Tongue (tissue), 2 donors: ENCODE measurements around the gene GPR176. TPM values are rescaled to one million over a fixed set of nuclear protein-coding genes. Genes with fewer than 3 reads are reported as not detected.

Experiments used
- DNase-seq: peaks from one replicate; pipeline ENCODE4 v3.0.0-alpha.2; 2015
- total RNA-seq: library from RNA; depleted of rRNA; stranded (reverse); fragments of >200 nt; gene quantifications from one replicate; pipeline ENCODE4 v1.2.3, GENCODE V29; 2014

GPR176 gene
- total RNA-seq, 1 donor from 2014 or later: 4.1 TPM

GRCh38 chr15:39889601-39890000 is 30.5 kb downstream of the GPR176 start:
- DNase-seq: no peak

GRCh38 chr15:39888809-39889208 is 31.3 kb downstream of the GPR176 start:
- no peak for DNase-seq

- no peak for DNase-seq
Observed at GRCh38 chr15:39888243-39888642, 31.8 kb downstream of the GPR176 start.

- DNase-seq: peak; percentile 46
Observed at GRCh38 chr15:39887832-39888231, 32.2 kb downstream of the GPR176 start.

GRCh38 chr15:39887211-39887610 is 32.9 kb downstream of the GPR176 start:
- DNase-seq: no peak

- no peak for DNase-seq
Observed at GRCh38 chr15:39886418-39886817, 33.6 kb downstream of the GPR176 start.

GRCh38 chr15:39885099-39885777 is 34.8 kb downstream of the GPR176 start:
- no peak for DNase-seq

GRCh38 chr15:39884351-39884750 is 35.7 kb downstream of the GPR176 start:
- DNase-seq: no peak

- DNase-seq: no peak
Observed at GRCh38 chr15:39882602-39883001, 37.5 kb downstream of the GPR176 start.

- DNase-seq: no peak
Observed at GRCh38 chr15:39881790-39882189, 38.3 kb downstream of the GPR176 start.

- no peak for DNase-seq
Observed at GRCh38 chr15:39880718-39881387, 39.2 kb downstream of the GPR176 start.

- DNase-seq: no peak
Observed at GRCh38 chr15:39878406-39878785, 41.7 kb downstream of the GPR176 start.

GRCh38 chr15:39874890-39875549 is 45.0 kb downstream of the GPR176 start:
- DNase-seq: peak; percentile 19

GRCh38 chr15:39873978-39874377 is 46.1 kb downstream of the GPR176 start:
- no peak for DNase-seq

GRCh38 chr15:39870537-39870936 is 49.5 kb downstream of the GPR176 start:
- DNase-seq: no peak

GRCh38 chr15:39869858-39870515 is 50.1 kb downstream of the GPR176 start:
- DNase-seq: peak; percentile 24

- no peak for DNase-seq
Observed at GRCh38 chr15:39869254-39869653, 50.8 kb downstream of the GPR176 start.

GRCh38 chr15:39868396-39868795 is 51.7 kb downstream of the GPR176 start:
- DNase-seq: no peak

GRCh38 chr15:39864116-39864515 is 56.0 kb downstream of the GPR176 start:
- no peak for DNase-seq

GRCh38 chr15:39860871-39861270 is 59.2 kb downstream of the GPR176 start:
- DNase-seq: no peak

- DNase-seq: no peak
Observed at GRCh38 chr15:39860200-39860599, 59.9 kb downstream of the GPR176 start.

- no peak for DNase-seq
Observed at GRCh38 chr15:39859636-39860035, 60.4 kb downstream of the GPR176 start.

- no peak for DNase-seq
Observed at GRCh38 chr15:39857132-39857531, 62.9 kb downstream of the GPR176 start.
